Sigmoid colon (tissue), 7 donors: ENCODE results near the gene GPANK1. TPM values are rescaled to one million over a fixed set of nuclear protein-coding genes. Genes with fewer than 3 reads are reported as not detected.
A peak's percentile ranks its signal among the peaks of the same experiment; 100 is the strongest.

Experiments used
- DNase-seq: peaks from one replicate; pipeline ENCODE4 v3.0.0-alpha.2; 2019
- H3K27ac ChIP-seq, 4 donors: fragments of 200-600 bp; sonication (generic); one replicate each; pipeline ENCODE4 v1.5.1; 2016 to 2019; ENCODE audit warnings: mild to moderate bottlenecking in 1 of 4
- H3K27me3 ChIP-seq, 3 donors: fragments of 200-600 bp; sonication (generic); one replicate each; pipeline ENCODE4 v1.5.1; 2019; ENCODE audit warnings: mild to moderate bottlenecking in 1 of 3
- H3K36me3 ChIP-seq, 4 donors: fragments of 200-600 bp; sonication (generic); one replicate each; pipeline ENCODE4 v1.5.1; 2016 to 2019
- H3K4me1 ChIP-seq, 4 donors: fragments of 200-600 bp; sonication (generic); one replicate each; pipeline ENCODE4 v1.5.1; 2017 to 2019
- H3K4me3 ChIP-seq, 4 donors: fragments of 200-600 bp; sonication (generic); one replicate each; pipeline ENCODE4 v1.5.1; 2017 to 2019; ENCODE audit warnings: mild to moderate bottlenecking in 2 of 4, moderate library complexity in 1 of 4
- H3K9me3 ChIP-seq, 4 donors: fragments of 200-600 bp in 3 of 4; sonication (generic) in 3 of 4; one replicate each; pipeline versions ENCODE4 v1.5.1 to v1.6.1; 2013 to 2019
- EP300 ChIP-seq, 4 donors: sonication (generic); formaldehyde crosslinking; IDR thresholded peaks; one replicate each; pipeline ENCODE4 v1.6.1; 2017; ENCODE audit warnings: antibody characterized with exemption in 4 of 4
- POLR2A ChIP-seq, 2 donors: fragments of 450-650 bp; IDR thresholded peaks; one replicate each; pipeline ENCODE4 v1.6.1; 2016; ENCODE audit warnings: antibody characterized with exemption in 2 of 2, mild to moderate bottlenecking in 2 of 2, moderate library complexity in 2 of 2
- POLR2AphosphoS5 ChIP-seq, 4 donors: sonication (generic); formaldehyde crosslinking; IDR thresholded peaks; one replicate each; pipeline ENCODE4 v1.6.1; 2017; ENCODE audit warnings: antibody characterized with exemption in 4 of 4
- WGBS, 2 donors: extraction: QIAGEN DNeasy Blood & Tissue Kit; methylation state at CpG; one replicate each; pipeline ENCODE4 v1.1.7; 2013; 5-methylcytosine and 5-hydroxymethylcytosine counted together
- intact Hi-C: fragments of 100-400 bp; cut with DNase I; formaldehyde crosslinking; loops from one replicate; pipeline ENCODE4 v1.15.1; 2023
- polyA plus RNA-seq, 3 donors: library from polyadenylated mRNA; stranded (reverse); fragments of 200-250 nt; gene quantifications; one replicate each; pipeline ENCODE4 v1.2.3, GENCODE V29; 2013
- total RNA-seq, 4 donors: library from RNA; depleted of rRNA; stranded (reverse); fragments of >200 nt; gene quantifications; one replicate each; pipeline ENCODE4 v1.1.0, GENCODE V29; 2016
- TF ChIP-seq, protein P1 (sequence below), 4 experiments: fragments of 450-650 bp in 3 of 4; fragments of 200-600 bp in 1 of 4; IDR thresholded peaks; one replicate each; pipeline ENCODE4 v1.5.1; 2016 to 2019; ENCODE audit warnings: antibody characterized with exemption in 4 of 4, mild to moderate bottlenecking in 3 of 4, moderate library complexity in 2 of 4
- donor health status: healthy with polysubstance abuse.
- donor health status: Bipolar disorder and iron deficiency.
- donor health status: healthy.

GPANK1 gene
- total and polyA plus RNA-seq, 7 donors: 15.3 to 29.6 (median 22.8) TPM

DNA sequence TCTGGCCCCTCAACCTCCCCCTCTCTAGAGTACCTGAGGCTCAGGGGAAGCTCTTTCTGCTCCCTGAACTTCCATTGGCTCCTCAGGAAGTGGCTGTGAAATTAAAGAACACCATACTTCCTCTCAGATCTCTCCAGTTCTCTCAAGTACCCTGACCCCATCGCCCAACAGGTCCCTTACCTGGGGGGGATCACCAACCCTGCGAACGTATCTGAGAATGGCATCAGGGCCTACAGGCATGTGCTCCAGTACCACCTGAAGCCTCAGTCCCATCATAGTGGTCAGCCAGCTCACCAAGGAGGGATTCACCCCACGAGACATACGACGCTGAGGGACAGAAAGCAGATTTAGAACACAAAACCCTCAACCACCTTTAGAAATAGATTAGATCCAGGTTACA is 24.2 kb downstream of the GPANK1 start:
- no peak for DNase-seq
- Histone ChIP-seq H3K9me3 (no peaks in the 10 kb centered on the region), H3K4me1 (no peaks in the 10 kb centered on the region), H3K36me3 (peaks cover 68 to 96% (median 89%) of the 10 kb centered on the region in 4 donors), H3K27me3 (no peaks in the 10 kb centered on the region), H3K27ac (no peak overlapping the region), H3K4me3 (no peak overlapping the region)
- TF ChIP-seq EP300 (IDR thresholded peaks at IDR 0.05) (no peak), POLR2A (IDR thresholded peaks at IDR 0.05) (no peak), POLR2AphosphoS5 (IDR thresholded peaks at IDR 0.05) (no peak)
- TF ChIP-seq, protein P1, sequence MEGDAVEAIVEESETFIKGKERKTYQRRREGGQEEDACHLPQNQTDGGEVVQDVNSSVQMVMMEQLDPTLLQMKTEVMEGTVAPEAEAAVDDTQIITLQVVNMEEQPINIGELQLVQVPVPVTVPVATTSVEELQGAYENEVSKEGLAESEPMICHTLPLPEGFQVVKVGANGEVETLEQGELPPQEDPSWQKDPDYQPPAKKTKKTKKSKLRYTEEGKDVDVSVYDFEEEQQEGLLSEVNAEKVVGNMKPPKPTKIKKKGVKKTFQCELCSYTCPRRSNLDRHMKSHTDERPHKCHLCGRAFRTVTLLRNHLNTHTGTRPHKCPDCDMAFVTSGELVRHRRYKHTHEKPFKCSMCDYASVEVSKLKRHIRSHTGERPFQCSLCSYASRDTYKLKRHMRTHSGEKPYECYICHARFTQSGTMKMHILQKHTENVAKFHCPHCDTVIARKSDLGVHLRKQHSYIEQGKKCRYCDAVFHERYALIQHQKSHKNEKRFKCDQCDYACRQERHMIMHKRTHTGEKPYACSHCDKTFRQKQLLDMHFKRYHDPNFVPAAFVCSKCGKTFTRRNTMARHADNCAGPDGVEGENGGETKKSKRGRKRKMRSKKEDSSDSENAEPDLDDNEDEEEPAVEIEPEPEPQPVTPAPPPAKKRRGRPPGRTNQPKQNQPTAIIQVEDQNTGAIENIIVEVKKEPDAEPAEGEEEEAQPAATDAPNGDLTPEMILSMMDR (IDR thresholded peaks at IDR 0.05): no peak
- intact Hi-C loops: no loop called here
- 94 to 95% methylated on average over 6 of the region's 6 CpGs for WGBS, 2 donors

DNA sequence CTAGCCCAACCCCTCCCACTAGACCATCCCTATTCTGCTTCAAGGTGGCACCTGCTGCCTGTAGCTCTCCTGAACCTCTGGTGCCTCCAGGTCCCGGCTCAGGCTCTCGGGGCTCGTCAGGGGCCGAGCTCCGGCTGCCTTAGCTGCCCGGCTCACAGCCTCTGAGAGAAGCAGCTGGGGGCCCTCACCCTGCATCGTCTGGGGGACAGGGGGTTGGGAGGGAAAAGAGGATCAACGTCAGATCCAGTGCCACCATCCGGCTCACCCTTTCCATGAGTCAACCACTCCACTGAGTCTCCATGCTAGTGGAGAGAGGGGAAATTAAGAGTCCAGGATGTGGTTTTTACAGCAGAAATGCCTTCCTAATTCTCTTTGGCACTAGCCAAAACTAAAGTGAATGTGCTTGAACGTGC is 25.3 kb downstream of the GPANK1 start:
- no peak for DNase-seq
- no peaks in the 10 kb centered on the region for H3K27me3 ChIP-seq
- H3K27ac ChIP-seq: no peak overlapping the region
- H3K36me3 ChIP-seq: peaks cover 69 to 96% (median 89%) of the 10 kb centered on the region in 4 donors
- H3K4me1 ChIP-seq: no peaks in the 10 kb centered on the region
- WGBS, 2 donors: 80 to 84% methylated on average over 10 of the region's 10 CpGs
- no peak overlapping the region for H3K4me3 ChIP-seq
- intact Hi-C loops: no loop called here
- no peaks in the 10 kb centered on the region for H3K9me3 ChIP-seq
- TF ChIP-seq POLR2A (IDR thresholded peaks at IDR 0.05) (no peak), POLR2AphosphoS5 (IDR thresholded peaks at IDR 0.05) (no peak), EP300 (IDR thresholded peaks at IDR 0.05) (no peak)
- TF ChIP-seq, protein P1 (IDR thresholded peaks at IDR 0.05): no peak

DNA sequence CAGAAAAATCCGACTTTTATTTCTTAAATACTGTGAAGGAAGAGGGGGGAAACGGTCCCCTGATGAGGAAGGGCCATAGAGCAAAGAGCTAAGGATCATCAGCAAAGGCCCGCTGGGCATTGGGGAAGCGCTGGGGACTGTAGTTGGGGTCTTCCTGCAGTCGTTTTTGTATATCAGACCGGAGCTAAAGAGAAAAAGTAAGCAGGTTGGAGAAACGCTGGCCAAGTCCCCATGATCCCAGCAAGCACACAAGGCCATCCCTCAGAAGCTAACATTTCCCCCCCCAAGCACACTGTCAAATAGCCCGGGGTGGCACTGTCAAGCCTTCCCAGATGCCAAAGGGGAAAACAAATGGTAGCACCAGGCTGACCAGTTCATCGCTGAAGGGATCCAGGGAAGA is 25.8 kb downstream of the GPANK1 start:
- peaks cover 69 to 96% (median 89%) of the 10 kb centered on the region in 4 donors for H3K36me3 ChIP-seq
- no peak overlapping the region for H3K27ac ChIP-seq

DNA sequence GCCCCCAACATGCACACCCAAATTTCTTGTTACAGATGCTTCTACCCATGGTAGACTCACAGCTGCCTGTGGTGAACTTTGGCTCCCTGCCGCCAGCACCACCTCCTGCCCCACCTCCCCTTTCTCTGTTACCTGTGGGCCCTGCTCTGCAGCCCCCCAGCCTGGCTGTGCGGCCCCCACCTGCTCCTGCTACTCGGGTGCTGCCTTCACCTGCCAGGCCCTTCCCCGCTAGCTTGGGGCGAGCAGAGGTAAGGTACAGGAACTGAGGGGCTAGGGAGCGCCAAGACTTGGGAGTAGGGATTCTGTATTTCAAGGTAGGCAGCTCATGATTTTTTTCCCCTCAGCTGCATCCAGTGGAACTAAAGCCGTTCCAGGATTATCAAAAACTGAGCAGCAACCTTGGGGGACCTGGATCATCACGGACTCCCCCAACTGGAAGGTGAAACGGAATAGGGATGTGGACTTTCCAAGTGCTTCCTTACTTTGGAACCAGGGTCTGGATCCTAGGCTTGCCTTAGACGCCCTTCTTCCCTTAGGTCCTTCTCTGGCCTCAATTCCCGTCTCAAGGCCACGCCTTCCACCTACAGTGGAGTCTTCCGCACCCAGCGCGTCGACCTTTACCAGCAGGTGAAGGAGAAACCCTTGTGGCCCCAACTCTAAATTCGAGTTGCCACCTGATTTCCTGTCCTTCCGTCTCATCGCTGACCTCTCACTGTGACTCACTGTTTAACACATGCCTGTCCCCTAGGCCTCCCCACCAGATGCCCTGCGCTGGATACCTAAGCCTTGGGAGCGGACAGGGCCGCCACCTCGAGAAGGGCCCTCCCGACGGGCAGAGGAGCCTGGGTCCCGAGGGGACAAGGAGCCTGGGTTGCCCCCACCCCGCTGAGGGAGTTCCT is 27.9 kb downstream of the GPANK1 start:
- Histone ChIP-seq H3K4me3 (no peak overlapping the region), H3K4me1 (no peaks in the 10 kb centered on the region), H3K27ac (peak overlapping the region in 1 of 4 donors; percentile 30), H3K9me3 (no peaks in the 10 kb centered on the region), H3K36me3 (peaks cover 73 to 98% (median 79%) of the 10 kb centered on the region in 4 donors), H3K27me3 (no peaks in the 10 kb centered on the region)
- intact Hi-C loops: no loop called here
- TF ChIP-seq EP300 (IDR thresholded peaks at IDR 0.05) (no peak), POLR2A (IDR thresholded peaks at IDR 0.05) (no peak), POLR2AphosphoS5 (IDR thresholded peaks at IDR 0.05) (no peak)
- TF ChIP-seq, protein P1 (IDR thresholded peaks at IDR 0.05): no peak
- DNase-seq: no peak
- WGBS, 2 donors: 80 to 87% methylated on average over 27 of the region's 27 CpGs

More for the DNA sequence above, 25.8 kb downstream of the GPANK1 start:
- intact Hi-C loops: no loop called here
- no peak for DNase-seq
- TF ChIP-seq POLR2AphosphoS5 (IDR thresholded peaks at IDR 0.05) (peak in 1 of 4 donors; percentile 16), EP300 (IDR thresholded peaks at IDR 0.05) (no peak)
- Histone ChIP-seq H3K4me1 (no peaks in the 10 kb centered on the region), H3K27me3 (no peaks in the 10 kb centered on the region), H3K4me3 (no peak overlapping the region), H3K9me3 (no peaks in the 10 kb centered on the region)
- 82 to 89% methylated on average over 9 of the region's 9 CpGs for WGBS, 2 donors

DNA sequence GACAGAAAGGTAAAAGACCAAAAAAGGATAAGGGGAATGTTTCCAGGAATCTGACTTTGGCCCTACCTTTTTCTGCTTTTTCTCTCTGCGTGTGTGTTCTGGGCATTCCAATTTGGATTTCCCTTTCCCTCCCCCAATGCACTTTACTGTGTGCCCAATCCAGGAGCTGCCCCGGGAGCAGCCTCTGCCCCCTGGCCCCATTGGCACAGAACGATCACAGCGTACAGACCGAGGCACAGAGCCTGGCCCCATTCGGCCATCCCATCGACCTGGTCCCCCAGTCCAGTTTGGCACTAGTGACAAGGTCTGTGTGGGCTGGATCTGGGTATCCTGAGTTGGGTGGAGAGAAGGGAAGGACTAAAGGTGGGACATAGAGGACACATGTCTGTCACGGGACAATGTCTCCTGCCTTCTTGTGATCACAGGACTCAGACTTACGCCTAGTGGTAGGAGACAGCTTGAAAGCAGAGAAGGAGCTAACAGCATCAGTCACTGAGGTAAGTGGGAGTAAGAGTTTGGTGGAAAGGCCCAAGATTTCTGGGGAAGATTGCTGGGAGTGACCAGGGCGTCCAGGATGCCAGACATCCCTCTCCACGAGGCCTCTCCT is 29.7 kb downstream of the GPANK1 start:
- Histone ChIP-seq H3K4me1 (no peaks in the 10 kb centered on the region), H3K4me3 (no peak overlapping the region), H3K9me3 (no peaks in the 10 kb centered on the region), H3K27me3 (no peaks in the 10 kb centered on the region), H3K36me3 (peaks cover 66 to 98% (median 78%) of the 10 kb centered on the region in 4 donors), H3K27ac (no peak overlapping the region)
- intact Hi-C loops: no loop called here
- WGBS, 2 donors: 82 to 91% methylated on average over 11 of the region's 11 CpGs
- no peak for DNase-seq
- no peak for TF ChIP-seq EP300 (IDR thresholded peaks at IDR 0.05)
- TF ChIP-seq POLR2A (IDR thresholded peaks at IDR 0.05): no peak
- TF ChIP-seq, protein P1 (IDR thresholded peaks at IDR 0.05): no peak
- TF ChIP-seq POLR2AphosphoS5 (IDR thresholded peaks at IDR 0.05): no peak
